HG02840 (cell line): Measurements from ENCODE around the gene PRG2.

Source experiments
- ATAC-seq: cut with Tn5 transposase; IDR thresholded peaks from one replicate; pipeline ENCODE4 v1.9.1; 2021; ENCODE audit warnings: mild to moderate bottlenecking, moderate library complexity, moderate number of reproducible peaks; ENCODE audit not compliant: unreplicated experiment, low FRiP score

Gene PRG2

GRCh38 chr11:57399221-57399620 is 8.8 kb upstream of the PRG2 start:
- ATAC-seq: no peak

- no peak for ATAC-seq
Observed at GRCh38 chr11:57397394-57397990, 7.0 kb upstream of the PRG2 start.

- no peak for ATAC-seq
Observed at GRCh38 chr11:57396744-57397143, 6.3 kb upstream of the PRG2 start.

GRCh38 chr11:57395905-57396623 is 5.6 kb upstream of the PRG2 start:
- ATAC-seq: no peak

GRCh38 chr11:57394203-57394965 is 3.9 kb upstream of the PRG2 start:
- no peak for ATAC-seq

GRCh38 chr11:57392763-57393105 is 2.3 kb upstream of the PRG2 start:
- ATAC-seq: no peak

- ATAC-seq: no peak
Observed at GRCh38 chr11:57392066-57392762, 1.8 kb upstream of the PRG2 start.

GRCh38 chr11:57391539-57391938 is 1.1 kb upstream of the PRG2 start:
- no peak for ATAC-seq

GRCh38 chr11:57391111-57391510 is 661 bp upstream of the PRG2 start:
- ATAC-seq: no peak

GRCh38 chr11:57387289-57388030 is 3.0 kb downstream of the PRG2 start:
- ATAC-seq: no peak

GRCh38 chr11:57386178-57386940 is 4.1 kb downstream of the PRG2 start:
- ATAC-seq: no peak

- ATAC-seq: no peak
Observed at GRCh38 chr11:57380975-57381374, 9.5 kb downstream of the PRG2 start, which contains the start of gene PRG3. Gene PRG3, minus strand, starts transcription at chr11:57381150. Its CDS starts 442 bp downstream, at chr11:57380708.

- no peak for ATAC-seq
Observed at GRCh38 chr11:57379732-57380131, 10.7 kb downstream of the PRG2 start.

GRCh38 chr11:57378186-57378585 is 12.3 kb downstream of the PRG2 start:
- no peak for ATAC-seq

- no peak for ATAC-seq
Observed at GRCh38 chr11:57377107-57377506, 13.3 kb downstream of the PRG2 start.

- no peak for ATAC-seq
Observed at GRCh38 chr11:57376095-57377090, 14.1 kb downstream of the PRG2 start.

- ATAC-seq: no peak
Observed at GRCh38 chr11:57375490-57375889, 15.0 kb downstream of the PRG2 start.

GRCh38 chr11:57374966-57375365 is 15.5 kb downstream of the PRG2 start:
- no peak for ATAC-seq
